ENCODE results near the gene GRM3.

GRM3 gene

DNA sequence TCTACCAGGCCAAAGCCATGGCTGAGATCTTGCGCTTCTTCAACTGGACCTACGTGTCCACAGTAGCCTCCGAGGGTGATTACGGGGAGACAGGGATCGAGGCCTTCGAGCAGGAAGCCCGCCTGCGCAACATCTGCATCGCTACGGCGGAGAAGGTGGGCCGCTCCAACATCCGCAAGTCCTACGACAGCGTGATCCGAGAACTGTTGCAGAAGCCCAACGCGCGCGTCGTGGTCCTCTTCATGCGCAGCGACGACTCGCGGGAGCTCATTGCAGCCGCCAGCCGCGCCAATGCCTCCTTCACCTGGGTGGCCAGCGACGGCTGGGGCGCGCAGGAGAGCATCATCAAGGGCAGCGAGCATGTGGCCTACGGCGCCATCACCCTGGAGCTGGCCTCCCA lies 142.7 kb downstream of the GRM3 start:
- TF ChIP-seq POLR2A (IDR thresholded peaks at IDR 0.05; ENCODE audit: low read length) (no peak), GATA1 (IDR thresholded peaks at IDR 0.05; ENCODE audit: low read depth, low read length) (no peak)
- DNase-seq: no peak

DNA sequence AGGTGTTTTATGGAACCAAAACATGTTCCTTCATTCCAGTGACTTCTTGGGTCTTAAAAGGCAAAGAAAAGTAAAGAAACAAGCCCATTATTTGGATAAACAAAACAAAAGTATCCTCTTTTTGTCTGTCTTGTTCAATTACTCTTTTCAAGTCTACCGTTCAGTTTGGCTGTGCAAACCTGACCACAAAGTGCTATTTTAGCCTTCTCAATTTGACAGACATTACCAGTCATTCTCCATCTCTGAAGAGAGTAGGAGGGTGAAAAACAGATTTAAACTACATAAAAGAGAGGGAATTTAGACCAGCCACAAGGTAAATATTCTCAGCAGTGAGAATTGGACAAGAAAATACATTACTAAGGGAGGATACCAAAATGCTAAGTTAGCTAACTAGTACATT lies 145.2 kb downstream of the GRM3 start:
- DNase-seq: no peak
- no peak for TF ChIP-seq GATA1 (IDR thresholded peaks at IDR 0.05; ENCODE audit: low read depth, low read length)

DNA sequence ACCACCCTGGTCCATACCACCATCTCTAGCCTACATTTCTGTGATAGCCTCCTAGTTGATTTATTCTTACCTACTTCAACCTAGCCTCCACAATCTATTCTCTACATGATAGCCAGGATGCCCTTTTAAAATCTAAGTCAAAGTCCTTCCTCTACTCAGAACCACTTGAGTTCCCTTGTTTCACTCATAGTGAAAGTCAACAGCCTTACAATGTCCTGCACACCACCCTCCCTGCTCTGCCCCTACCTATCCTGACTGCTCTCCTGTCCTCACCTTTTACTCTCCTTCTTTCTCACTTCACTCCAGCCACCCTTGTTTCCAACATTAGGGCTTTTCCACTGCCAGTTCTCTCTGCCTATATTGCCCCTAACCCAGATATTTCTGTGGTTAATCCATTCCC lies 146.7 kb downstream of the GRM3 start:
- DNase-seq: no peak
- no peak for TF ChIP-seq POLR2A (IDR thresholded peaks at IDR 0.05; ENCODE audit: low read length)
- no peak for TF ChIP-seq GATA1 (IDR thresholded peaks at IDR 0.05; ENCODE audit: low read depth, low read length)

DNA sequence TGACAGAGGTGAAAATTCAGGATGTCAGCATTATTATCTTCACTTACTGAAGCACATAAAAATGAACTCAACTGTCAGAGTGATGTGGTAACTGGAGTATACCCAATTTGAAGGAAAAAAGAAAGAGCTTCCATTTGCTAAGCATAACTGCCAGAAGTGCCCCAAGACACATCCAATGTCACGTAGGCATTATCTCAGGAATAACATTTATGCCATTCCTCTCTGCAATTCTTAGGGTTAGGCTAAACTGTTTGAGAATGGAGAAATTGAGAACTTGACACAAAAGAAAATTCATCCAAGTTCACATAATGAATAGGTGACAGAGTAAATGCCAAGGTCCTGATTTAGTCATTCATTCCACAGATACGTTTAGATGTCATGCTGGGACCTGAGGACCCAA lies 148.6 kb downstream of the GRM3 start:
- TF ChIP-seq POLR2A (IDR thresholded peaks at IDR 0.05; ENCODE audit: low read length): no peak
- TF ChIP-seq GATA1 (IDR thresholded peaks at IDR 0.05; ENCODE audit: low read depth, low read length): no peak
- no peak for DNase-seq

DNA sequence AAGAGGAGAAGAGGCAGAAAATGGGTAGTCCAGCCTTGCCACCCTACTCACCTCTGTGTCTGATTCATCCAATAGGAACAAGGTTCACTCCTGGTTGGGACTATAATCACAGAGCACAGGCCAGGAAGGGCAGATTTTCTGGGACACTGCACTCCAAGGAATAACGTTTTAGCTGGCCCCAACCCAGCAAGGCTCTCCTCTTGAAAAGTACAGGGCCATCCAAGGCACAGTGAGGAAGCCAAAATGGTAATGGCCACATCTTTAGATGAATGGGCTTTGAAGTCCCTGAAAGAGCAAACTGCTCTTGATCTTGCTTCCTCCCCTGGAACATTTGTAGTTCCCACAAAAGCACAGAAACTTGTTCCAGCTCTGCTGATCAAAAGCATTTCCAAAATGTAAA lies 149.4 kb downstream of the GRM3 start:
- DNase-seq: no peak
- no peak for TF ChIP-seq POLR2A (IDR thresholded peaks at IDR 0.05; ENCODE audit: low read length)
- no peak for TF ChIP-seq GATA1 (IDR thresholded peaks at IDR 0.05; ENCODE audit: low read depth, low read length)

DNA sequence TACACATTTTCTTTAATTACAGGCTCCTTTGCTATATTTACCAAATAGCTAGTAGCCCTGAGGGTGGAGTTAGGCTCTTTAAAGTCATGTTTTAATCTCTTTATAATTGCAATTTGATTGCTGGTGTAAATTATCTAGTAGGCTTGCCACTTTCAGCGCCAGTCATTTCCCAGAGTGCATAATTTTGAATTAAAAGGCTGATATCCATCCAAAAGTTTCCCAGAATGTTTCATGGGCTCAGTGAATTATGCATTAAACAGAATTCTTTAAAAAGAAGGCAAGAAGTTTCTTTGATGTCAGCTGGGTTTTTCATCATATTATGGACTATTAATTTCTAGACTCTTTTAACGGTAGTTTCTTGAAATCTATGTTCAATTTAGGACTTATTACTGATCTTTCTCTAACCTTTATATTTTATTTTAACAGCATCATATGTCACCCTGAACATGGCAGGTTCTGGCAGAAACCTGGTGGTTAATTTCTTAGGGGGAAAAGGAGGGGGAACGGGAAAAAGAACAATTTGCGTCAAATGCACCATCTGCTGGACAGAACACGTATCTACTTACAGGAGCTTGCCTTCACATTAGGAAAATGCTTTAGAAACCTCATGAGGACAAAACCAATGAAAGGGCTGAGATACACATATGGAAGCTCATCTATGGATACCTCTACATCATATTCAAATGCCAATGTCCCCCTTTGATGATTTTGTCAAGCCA lies 171.1 kb downstream of the GRM3 start:
- peak in 1 of 2 experiments; percentile 3 for DNase-seq
- TF ChIP-seq POLR2A (IDR thresholded peaks at IDR 0.05; ENCODE audit: low read length) (no peak), GATA1 (IDR thresholded peaks at IDR 0.05; ENCODE audit: low read depth, low read length) (no peak)

DNA sequence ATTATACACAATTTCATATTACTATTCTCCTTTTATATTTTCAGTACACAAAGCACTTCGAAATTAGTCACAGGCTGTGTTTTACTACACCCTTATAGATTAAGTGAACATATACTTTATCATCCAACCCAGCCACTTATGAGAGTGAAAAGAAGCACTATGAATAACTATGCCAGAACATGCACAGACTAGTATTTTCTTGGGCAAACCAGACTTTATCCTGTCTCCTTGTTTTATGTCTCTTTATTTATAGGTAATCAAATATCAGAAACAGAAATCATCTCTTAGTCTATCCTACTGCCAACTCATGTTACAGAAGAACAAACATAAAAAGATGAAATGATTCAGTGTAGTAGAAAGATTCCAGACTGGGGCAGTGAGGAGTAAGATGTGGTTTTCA lies 171.8 kb downstream of the GRM3 start:
- no peak for TF ChIP-seq POLR2A (IDR thresholded peaks at IDR 0.05; ENCODE audit: low read length)
- no peak for TF ChIP-seq GATA1 (IDR thresholded peaks at IDR 0.05; ENCODE audit: low read depth, low read length)
- no peak for DNase-seq

DNA sequence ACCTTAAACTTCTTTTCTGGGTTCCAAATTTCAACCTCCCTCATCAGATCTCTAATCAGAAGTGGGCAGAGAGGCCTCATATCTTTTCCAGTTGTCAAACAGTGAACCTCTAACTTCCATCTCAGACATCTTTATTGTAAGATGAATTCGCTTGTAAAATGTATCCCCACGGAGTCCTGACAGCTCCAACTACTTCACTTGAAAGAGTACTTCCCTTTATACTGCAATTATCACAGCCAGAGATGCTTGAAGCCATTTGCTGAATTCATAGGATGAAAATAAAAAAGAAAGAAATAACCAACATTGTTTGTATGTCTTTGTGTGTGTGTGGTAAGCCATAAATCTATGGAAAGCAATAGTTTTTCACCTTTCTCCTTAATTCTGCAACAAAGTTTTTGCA lies 175.2 kb downstream of the GRM3 start:
- TF ChIP-seq GATA1 (IDR thresholded peaks at IDR 0.05; ENCODE audit: low read depth, low read length) (no peak), POLR2A (IDR thresholded peaks at IDR 0.05; ENCODE audit: low read length) (no peak)
- no peak for DNase-seq

DNA sequence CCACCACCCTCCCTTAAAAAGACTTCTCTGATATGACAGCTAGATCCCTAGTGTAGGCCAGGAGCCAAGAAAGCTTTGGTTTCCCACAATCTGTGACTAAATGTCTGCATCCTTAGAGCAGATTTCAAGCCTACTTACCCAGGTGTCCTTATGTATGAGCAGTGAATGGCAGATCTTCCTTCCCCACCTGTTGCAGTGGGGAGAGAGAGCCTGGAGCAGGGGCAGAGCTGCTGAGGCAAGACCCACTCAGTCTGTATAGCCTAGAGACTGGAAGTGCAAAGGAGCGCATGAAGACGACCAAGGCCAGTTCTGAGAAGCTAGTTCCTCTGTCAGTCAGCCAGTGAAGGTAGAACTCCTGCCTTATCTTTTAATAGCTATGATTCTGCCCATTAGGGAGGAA lies 180.1 kb downstream of the GRM3 start:
- DNase-seq: no peak
- TF ChIP-seq GATA1 (IDR thresholded peaks at IDR 0.05; ENCODE audit: low read depth, low read length) (no peak), POLR2A (IDR thresholded peaks at IDR 0.05; ENCODE audit: low read length) (no peak)

DNA sequence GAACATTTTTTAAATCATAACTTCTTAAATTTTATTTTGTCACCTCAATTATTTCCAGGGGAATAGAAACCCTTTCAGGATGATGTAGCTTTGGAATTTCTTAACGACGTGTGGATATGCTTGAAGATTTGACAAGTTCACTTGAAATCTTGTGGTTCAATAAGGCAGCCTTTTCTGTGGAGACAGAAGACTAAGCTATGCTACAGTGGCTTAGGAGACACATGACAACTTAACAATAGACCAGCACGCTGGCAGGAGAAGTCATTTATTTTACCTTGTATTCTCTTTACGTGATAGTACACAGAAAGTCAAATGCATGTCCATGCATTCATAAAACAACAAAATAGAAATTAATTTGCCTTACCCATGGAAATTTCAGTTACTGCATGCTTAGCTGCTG lies 181.6 kb downstream of the GRM3 start:
- TF ChIP-seq GATA1 (IDR thresholded peaks at IDR 0.05; ENCODE audit: low read depth, low read length): no peak
- no peak for TF ChIP-seq POLR2A (IDR thresholded peaks at IDR 0.05; ENCODE audit: low read length)
- no peak for DNase-seq

DNA sequence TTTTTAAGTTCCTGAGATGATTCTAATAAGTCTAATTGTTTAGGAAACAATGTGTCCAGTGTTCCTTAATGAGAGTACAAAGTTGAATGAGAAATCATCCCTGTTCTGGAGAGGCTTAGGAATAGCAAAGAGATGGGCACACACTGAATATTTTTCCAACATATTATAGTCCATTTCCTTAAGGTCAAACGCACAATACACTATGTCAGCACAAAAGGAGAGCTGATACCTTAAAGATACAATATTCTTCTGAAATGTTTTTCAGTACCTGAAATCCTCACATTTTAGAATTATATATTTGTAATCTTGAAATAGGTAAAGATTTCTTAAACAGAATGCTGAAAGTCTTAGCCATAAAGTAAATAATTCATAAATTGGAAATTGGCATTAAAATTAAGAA lies 183.2 kb downstream of the GRM3 start:
- DNase-seq: no peak
- TF ChIP-seq GATA1 (IDR thresholded peaks at IDR 0.05; ENCODE audit: low read depth, low read length): no peak
- no peak for TF ChIP-seq POLR2A (IDR thresholded peaks at IDR 0.05; ENCODE audit: low read length)

DNA sequence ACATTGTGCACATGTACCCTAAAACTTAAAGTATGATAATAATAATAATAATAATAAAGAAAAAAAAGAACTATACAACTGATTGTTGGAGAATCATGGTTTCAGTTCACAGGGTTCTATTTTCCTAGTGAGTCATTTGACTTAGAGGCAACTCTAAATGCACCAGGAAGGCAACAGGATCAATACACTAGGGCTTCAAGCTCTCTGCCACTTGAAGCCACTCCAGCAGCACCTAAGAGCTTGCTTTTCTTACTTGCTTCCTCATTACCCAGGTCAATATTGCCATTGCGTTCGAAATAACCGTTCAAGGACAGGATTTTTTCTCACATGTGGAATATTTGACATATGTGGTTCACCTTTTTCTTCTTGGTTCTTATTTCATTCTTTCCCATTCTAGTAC lies 189.7 kb downstream of the GRM3 start:
- DNase-seq: no peak
- no peak for TF ChIP-seq GATA1 (IDR thresholded peaks at IDR 0.05; ENCODE audit: low read depth, low read length)
- TF ChIP-seq POLR2A (IDR thresholded peaks at IDR 0.05; ENCODE audit: low read length): no peak

DNA sequence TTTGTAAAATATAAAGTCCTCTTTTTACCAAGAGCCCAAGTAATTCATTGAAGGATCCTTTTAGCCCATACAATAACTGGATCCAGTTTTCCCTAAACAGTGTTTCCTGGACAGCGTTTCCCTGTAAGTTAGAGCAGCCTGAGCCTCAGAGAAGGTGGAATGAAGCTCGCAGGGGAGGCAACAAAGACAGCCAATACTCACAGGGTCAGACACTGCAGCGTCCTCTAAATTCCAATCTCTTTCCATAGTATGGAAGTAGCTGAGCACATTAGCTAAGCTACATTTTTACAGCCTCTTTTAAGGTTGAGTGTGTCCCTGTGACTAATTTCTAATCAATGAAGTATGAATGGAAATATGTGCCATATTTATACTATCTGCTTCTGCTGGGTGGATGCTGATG lies 193.5 kb downstream of the GRM3 start:
- no peak for TF ChIP-seq POLR2A (IDR thresholded peaks at IDR 0.05; ENCODE audit: low read length)
- no peak for TF ChIP-seq GATA1 (IDR thresholded peaks at IDR 0.05; ENCODE audit: low read depth, low read length)
- DNase-seq: no peak

DNA sequence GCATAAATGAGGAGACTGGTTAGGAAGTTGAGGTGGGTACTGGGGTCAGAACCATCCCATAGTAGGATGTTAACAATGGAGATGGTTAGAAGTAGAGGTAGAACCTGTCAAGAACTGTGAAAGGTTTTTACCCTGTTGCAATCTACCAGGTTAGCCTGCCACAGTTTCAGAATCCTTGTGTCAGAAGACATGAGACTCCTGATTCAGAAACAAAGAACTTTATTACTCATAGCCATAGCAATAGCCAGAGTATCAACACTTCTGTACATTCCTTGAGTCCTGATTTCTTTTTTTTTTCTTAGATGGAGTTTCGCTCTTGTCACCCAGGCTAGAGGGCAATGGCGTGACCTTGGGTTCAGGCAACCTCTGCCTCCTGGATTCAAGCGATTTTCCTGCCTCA lies 200.9 kb downstream of the GRM3 start:
- TF ChIP-seq POLR2A (IDR thresholded peaks at IDR 0.05; ENCODE audit: low read length) (no peak), GATA1 (IDR thresholded peaks at IDR 0.05; ENCODE audit: low read depth, low read length) (no peak)
- no peak for DNase-seq

DNA sequence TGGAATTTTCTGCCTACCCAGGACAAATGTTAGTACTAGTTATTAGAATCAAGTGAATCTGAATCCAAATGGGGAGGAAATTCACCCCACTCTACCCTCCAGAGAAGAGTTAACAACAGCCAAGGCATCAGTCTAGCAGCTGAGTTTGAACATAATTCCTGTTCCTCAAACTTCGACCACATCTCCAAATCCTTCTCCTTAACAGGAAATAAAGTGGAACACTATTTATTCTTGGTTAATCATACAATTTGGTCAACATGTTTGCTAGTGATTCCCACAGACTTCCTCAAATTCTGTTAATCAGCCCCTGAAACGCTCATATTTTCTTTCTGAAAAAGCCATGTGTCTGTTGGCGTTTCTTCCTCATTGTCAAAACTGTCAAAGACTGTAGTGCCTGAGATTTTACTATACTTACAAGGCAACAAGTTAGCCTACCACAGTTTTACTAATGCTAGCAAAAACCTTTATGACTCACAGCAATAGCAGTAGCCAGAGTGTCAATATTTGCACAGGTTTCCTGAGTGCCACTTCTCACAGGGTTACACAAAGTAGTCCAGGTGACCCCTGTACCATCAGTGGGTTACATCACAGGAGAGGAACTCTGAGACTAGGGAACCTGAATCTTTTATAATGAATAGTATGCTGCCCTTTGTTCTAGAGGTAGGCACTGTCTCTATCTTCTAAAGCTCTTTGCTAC lies 202.9 kb downstream of the GRM3 start:
- no peak for TF ChIP-seq GATA1 (IDR thresholded peaks at IDR 0.05; ENCODE audit: low read depth, low read length)
- no peak for TF ChIP-seq POLR2A (IDR thresholded peaks at IDR 0.05; ENCODE audit: low read length)
- no peak for DNase-seq
